GM23338 (cell line): Measurements from ENCODE around the gene NIM1K. TPM values are rescaled to one million over a fixed set of nuclear protein-coding genes. Genes with fewer than 3 reads are reported as not detected.

Experiments used
- ATAC-seq: fragments of 200-7000 bp; cut with Tn5 transposase; 3 replicates; pipeline ENCODE4 v1.9.1; 2020
- DNase-seq: peaks from one replicate; pipeline ENCODE4 v3.0.0-alpha.2; 2015; ENCODE audit warnings: low spot score
- H2AFZ ChIP-seq: fragments of 200-600 bp; sonication (generic); 2 replicates; pipeline ENCODE4 v1.8.0; 2016; ENCODE audit warnings: antibody characterized with exemption, mild to moderate bottlenecking, moderate library complexity
- H3F3A ChIP-seq: fragments of 200-600 bp; sonication (generic); replicated peaks from 2 replicates; pipeline ENCODE4 v1.8.0; 2017; ENCODE audit warnings: antibody characterized with exemption, mixed run types, low read depth
- H3K27ac ChIP-seq: fragments of 200-600 bp; sonication (generic); 2 replicates; pipeline ENCODE4 v1.6.1; 2016; ENCODE audit warnings: low read depth
- H3K27me3 ChIP-seq: fragments of 200-600 bp; sonication (generic); 2 replicates; pipeline ENCODE4 v1.8.0; 2016; ENCODE audit warnings: mild to moderate bottlenecking, mixed run types, moderate library complexity; ENCODE audit not compliant: insufficient read depth
- H3K36me3 ChIP-seq: fragments of 200-600 bp; sonication (generic); 2 replicates; pipeline ENCODE4 v1.8.0; 2016; ENCODE audit warnings: mild to moderate bottlenecking; ENCODE audit not compliant: insufficient read depth
- H3K4me1 ChIP-seq: fragments of 200-600 bp; sonication (generic); 2 replicates; pipeline ENCODE4 v1.8.0; 2016; ENCODE audit warnings: mild to moderate bottlenecking, moderate library complexity; ENCODE audit not compliant: insufficient read depth
- H3K4me2 ChIP-seq: fragments of 200-600 bp; sonication (generic); 2 replicates; pipeline ENCODE4 v1.7.1; 2017; ENCODE audit warnings: mixed run types
- H3K4me3 ChIP-seq: fragments of 200-600 bp; sonication (generic); 2 replicates; pipeline ENCODE4 v1.6.1; 2016; ENCODE audit warnings: mixed run types
- H3K79me2 ChIP-seq: fragments of 200-600 bp; sonication (generic); replicated peaks from 2 replicates; pipeline ENCODE4 v1.8.0; 2017; ENCODE audit warnings: mild to moderate bottlenecking; ENCODE audit not compliant: insufficient read depth
- H3K9me2 ChIP-seq: fragments of 200-600 bp; sonication (generic); 2 replicates; pipeline ENCODE4 v1.8.0; 2017; ENCODE audit not compliant: insufficient read depth
- H4K20me1 ChIP-seq: fragments of 200-600 bp; sonication (generic); replicated peaks from 2 replicates; pipeline ENCODE4 v1.8.0; 2017; ENCODE audit warnings: mild to moderate bottlenecking; ENCODE audit not compliant: insufficient read depth
- H3K27ac Mint-ChIP-seq: 2 replicates; pipeline ENCODE4 v1.8.0; 2020; ENCODE audit warnings: inconsistent platforms, mild to moderate bottlenecking, moderate library complexity, mixed read lengths
- H3K27me3 Mint-ChIP-seq: 3 replicates; pipeline ENCODE4 v1.8.0; 2022; ENCODE audit warnings: low read depth, mild to moderate bottlenecking, moderate library complexity, mixed read lengths, inconsistent platforms; ENCODE audit not compliant: insufficient read depth, poor library complexity
- H3K36me3 Mint-ChIP-seq: 3 replicates; pipeline ENCODE4 v1.8.0; 2021; ENCODE audit warnings: low read depth, mild to moderate bottlenecking, inconsistent platforms, moderate library complexity, mixed read lengths
- H3K4me1 Mint-ChIP-seq: 3 replicates; pipeline ENCODE4 v1.8.0; 2020; ENCODE audit warnings: mild to moderate bottlenecking, inconsistent platforms, mixed read lengths
- H3K4me3 Mint-ChIP-seq: 3 replicates; pipeline ENCODE4 v1.8.0; 2021; ENCODE audit warnings: moderate library complexity, mild to moderate bottlenecking, inconsistent platforms, mixed read lengths
- H3K9me3 Mint-ChIP-seq: 3 replicates; pipeline ENCODE4 v1.8.0; 2020; ENCODE audit warnings: moderate library complexity, mild to moderate bottlenecking, inconsistent platforms, mixed read lengths
- EZH2 ChIP-seq: fragments of 200-600 bp; sonication (generic); IDR thresholded peaks from one replicate; pipeline ENCODE4 v1.8.0; 2017; ENCODE audit warnings: antibody characterized with exemption, mild to moderate bottlenecking, low read depth; ENCODE audit not compliant: unreplicated experiment
- EZH2phosphoT487 ChIP-seq: fragments of 200-600 bp; sonication (generic); IDR thresholded peaks from one replicate; pipeline ENCODE4 v1.8.1; 2018; ENCODE audit warnings: antibody characterized with exemption; ENCODE audit not compliant: unreplicated experiment
- JUNB ChIP-seq: IDR thresholded peaks from one replicate; pipeline ENCODE4 v1.6.1; 2016; ENCODE audit warnings: antibody characterized with exemption; ENCODE audit not compliant: unreplicated experiment
- NANOG ChIP-seq: IDR thresholded peaks from 2 replicates; pipeline ENCODE4 v1.6.1; 2016; ENCODE audit warnings: antibody characterized with exemption, borderline replicate concordance
- POLR2AphosphoS5 ChIP-seq: IDR thresholded peaks from 2 replicates; pipeline ENCODE4 v1.6.1; 2016; ENCODE audit warnings: antibody characterized with exemption, low read depth
- ZNF114 ChIP-seq: fragments of 250-450 bp; sonication (Bioruptor Pico); IDR thresholded peaks from 2 replicates; pipeline ENCODE4 v1.5.0; 2020; ENCODE audit warnings: mild to moderate bottlenecking, moderate library complexity
- ZNF331 ChIP-seq: fragments of 250-450 bp; sonication (Bioruptor Pico); IDR thresholded peaks from 2 replicates; pipeline ENCODE4 v1.5.0; 2020; ENCODE audit warnings: low read depth, mild to moderate bottlenecking, moderate library complexity
- polyA plus RNA-seq: library from polyadenylated mRNA; unstranded; fragments of >200 nt; fragmentation: Nextera tagmentation; extraction: Ambion mirVana; gene quantifications from 2 replicates; pipeline ENCODE4 v1.2.1, GENCODE V29; 2016
- total RNA-seq: library from RNA; depleted of rRNA; stranded (reverse); fragments of >200 nt; shearing (Covaris generic); gene quantifications from 2 replicates; pipeline ENCODE4 v1.2.3, GENCODE V29; 2014
- TF ChIP-seq, protein P1 (sequence below): IDR thresholded peaks from one replicate; pipeline ENCODE4 v1.6.1; 2018; ENCODE audit warnings: antibody characterized with exemption; ENCODE audit not compliant: unreplicated experiment
- TF ChIP-seq, protein P2 (sequence below), 2 experiments: fragments of 200-600 bp in 1 of 2; sonication (generic) in 1 of 2; conservative IDR thresholded peaks; 2 replicates each; pipeline versions ENCODE4 v1.5.1 to v1.6.1; 2016 to 2017; ENCODE audit warnings: antibody characterized with exemption in 2 of 2, low read depth in 2 of 2, mild to moderate bottlenecking in 2 of 2, moderate library complexity in 1 of 2
- TF ChIP-seq, protein P3 (sequence below): IDR thresholded peaks from 2 replicates; pipeline ENCODE4 v1.6.1; 2016; ENCODE audit warnings: antibody characterized with exemption

The NIM1K gene
- total and polyA plus RNA-seq, 2 experiments from 2014 or later: not detected

DNA sequence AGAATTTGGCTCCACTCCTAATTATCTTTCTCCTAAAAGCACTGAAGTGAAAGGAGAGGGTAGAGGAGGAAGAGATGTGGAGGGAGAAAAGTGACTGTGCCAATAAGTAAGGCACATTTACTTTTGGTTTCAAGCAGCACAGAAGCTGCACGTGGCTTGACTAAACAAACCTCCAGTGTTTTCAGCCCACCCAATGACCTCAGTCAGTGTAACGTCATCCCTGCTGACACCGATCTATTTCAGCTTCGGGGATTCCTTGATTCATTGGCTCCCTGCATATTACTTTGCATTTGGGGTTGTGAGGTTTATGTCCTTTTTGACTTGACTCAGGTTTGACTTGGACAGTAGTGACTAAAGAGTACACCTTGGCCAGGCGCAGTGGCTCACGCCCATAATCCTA lies 35.6 kb upstream of the NIM1K start (continued):
- TF ChIP-seq, protein P1, sequence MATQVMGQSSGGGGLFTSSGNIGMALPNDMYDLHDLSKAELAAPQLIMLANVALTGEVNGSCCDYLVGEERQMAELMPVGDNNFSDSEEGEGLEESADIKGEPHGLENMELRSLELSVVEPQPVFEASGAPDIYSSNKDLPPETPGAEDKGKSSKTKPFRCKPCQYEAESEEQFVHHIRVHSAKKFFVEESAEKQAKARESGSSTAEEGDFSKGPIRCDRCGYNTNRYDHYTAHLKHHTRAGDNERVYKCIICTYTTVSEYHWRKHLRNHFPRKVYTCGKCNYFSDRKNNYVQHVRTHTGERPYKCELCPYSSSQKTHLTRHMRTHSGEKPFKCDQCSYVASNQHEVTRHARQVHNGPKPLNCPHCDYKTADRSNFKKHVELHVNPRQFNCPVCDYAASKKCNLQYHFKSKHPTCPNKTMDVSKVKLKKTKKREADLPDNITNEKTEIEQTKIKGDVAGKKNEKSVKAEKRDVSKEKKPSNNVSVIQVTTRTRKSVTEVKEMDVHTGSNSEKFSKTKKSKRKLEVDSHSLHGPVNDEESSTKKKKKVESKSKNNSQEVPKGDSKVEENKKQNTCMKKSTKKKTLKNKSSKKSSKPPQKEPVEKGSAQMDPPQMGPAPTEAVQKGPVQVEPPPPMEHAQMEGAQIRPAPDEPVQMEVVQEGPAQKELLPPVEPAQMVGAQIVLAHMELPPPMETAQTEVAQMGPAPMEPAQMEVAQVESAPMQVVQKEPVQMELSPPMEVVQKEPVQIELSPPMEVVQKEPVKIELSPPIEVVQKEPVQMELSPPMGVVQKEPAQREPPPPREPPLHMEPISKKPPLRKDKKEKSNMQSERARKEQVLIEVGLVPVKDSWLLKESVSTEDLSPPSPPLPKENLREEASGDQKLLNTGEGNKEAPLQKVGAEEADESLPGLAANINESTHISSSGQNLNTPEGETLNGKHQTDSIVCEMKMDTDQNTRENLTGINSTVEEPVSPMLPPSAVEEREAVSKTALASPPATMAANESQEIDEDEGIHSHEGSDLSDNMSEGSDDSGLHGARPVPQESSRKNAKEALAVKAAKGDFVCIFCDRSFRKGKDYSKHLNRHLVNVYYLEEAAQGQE: no peak
- no peak for TF ChIP-seq ZNF114 (CRISPR knock-in tag)
- TF ChIP-seq, protein P2, sequence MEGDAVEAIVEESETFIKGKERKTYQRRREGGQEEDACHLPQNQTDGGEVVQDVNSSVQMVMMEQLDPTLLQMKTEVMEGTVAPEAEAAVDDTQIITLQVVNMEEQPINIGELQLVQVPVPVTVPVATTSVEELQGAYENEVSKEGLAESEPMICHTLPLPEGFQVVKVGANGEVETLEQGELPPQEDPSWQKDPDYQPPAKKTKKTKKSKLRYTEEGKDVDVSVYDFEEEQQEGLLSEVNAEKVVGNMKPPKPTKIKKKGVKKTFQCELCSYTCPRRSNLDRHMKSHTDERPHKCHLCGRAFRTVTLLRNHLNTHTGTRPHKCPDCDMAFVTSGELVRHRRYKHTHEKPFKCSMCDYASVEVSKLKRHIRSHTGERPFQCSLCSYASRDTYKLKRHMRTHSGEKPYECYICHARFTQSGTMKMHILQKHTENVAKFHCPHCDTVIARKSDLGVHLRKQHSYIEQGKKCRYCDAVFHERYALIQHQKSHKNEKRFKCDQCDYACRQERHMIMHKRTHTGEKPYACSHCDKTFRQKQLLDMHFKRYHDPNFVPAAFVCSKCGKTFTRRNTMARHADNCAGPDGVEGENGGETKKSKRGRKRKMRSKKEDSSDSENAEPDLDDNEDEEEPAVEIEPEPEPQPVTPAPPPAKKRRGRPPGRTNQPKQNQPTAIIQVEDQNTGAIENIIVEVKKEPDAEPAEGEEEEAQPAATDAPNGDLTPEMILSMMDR (conservative IDR thresholded peaks at IDR 0.05; ENCODE audit: low read depth in 2 of 2): no peak

DNA sequence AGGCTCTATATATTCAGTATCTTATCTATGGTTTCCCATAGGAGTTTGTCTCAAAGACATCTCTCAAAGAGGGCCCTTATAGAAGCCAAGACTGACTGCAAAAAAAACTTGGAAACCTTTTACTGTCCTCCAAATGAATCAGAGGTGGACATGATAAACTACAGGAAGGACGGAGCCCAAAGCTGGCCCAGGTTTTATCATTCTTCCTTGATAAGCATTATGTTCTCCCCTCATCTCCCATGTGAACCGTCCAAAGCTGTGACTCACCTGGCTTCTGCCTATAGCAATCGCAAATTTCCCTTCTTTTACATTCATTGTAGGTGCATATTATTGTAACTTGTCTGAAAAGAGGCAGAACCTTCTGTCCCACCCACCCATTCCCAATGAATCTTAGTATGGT lies 35.0 kb upstream of the NIM1K start:
- H3K4me3 ChIP-seq: no peak overlapping the region
- Mint-ChIP-seq H3K9me3 (no peaks in the 10 kb centered on the region), H3K36me3 (peaks cover 42% of the 10 kb centered on the region), H3K27ac (no peak overlapping the region), H3K4me3 (no peak overlapping the region), H3K27me3 (no peaks in the 10 kb centered on the region), H3K4me1 (peaks cover 22% of the 10 kb centered on the region)
- H3F3A ChIP-seq: no peaks in the 10 kb centered on the region
- H4K20me1 ChIP-seq: peaks cover 27% of the 10 kb centered on the region
- H3K4me1 ChIP-seq: peaks cover 16% of the 10 kb centered on the region
- H3K79me2 ChIP-seq: peaks cover 32% of the 10 kb centered on the region; the same call in 1 of the 2 replicates
- ATAC-seq (no peak), DNase-seq (no peak)
- no peaks in the 10 kb centered on the region for H3K27me3 ChIP-seq
- no peak overlapping the region for H2AFZ ChIP-seq
- no peaks in the 10 kb centered on the region for H3K9me2 ChIP-seq
- H3K36me3 ChIP-seq: peaks cover 9% of the 10 kb centered on the region; the same call in 1 of the 2 replicates
- H3K4me2 ChIP-seq: peak overlapping the region; percentile 48; the same call in 1 of the 2 replicates
- TF ChIP-seq EZH2 (no peak), NANOG (no peak), ZNF114 (CRISPR knock-in tag) (no peak), ZNF331 (CRISPR knock-in tag) (no peak), POLR2AphosphoS5 (no peak)
- no peak overlapping the region for H3K27ac ChIP-seq

DNA sequence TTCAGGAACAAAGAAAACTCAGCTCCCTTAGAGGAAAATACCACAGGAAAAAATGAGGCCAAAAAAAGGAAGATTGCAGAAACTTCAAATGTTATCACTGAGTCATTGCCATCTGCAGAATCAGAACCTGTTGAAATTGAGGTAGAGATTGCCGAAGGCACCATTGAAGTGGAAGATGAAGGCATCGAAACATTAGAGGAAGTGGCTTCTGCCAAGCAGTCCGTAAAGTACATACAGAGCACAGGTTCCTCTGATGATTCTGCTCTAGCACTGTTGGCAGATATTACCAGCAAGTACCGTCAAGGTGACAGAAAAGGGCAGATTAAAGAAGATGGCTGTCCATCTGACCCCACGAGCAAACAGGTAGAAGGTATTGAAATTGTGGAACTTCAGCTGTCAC lies 30.8 kb upstream of the NIM1K start:
- H3K27ac Mint-ChIP-seq: no peak overlapping the region
- Histone ChIP-seq H3K9me2 (no peaks in the 10 kb centered on the region), H3K4me1 (peaks cover 8% of the 10 kb centered on the region), H2AFZ (no peak overlapping the region), H4K20me1 (peaks cover 12% of the 10 kb centered on the region), H3K36me3 (peaks cover 24% of the 10 kb centered on the region), H3K27me3 (no peaks in the 10 kb centered on the region), H3K79me2 (peaks cover 22% of the 10 kb centered on the region; the same call in 1 of the 2 replicates), H3K4me2 (no peak overlapping the region), H3K27ac (no peak overlapping the region), H3K4me3 (no peak overlapping the region), H3F3A (no peaks in the 10 kb centered on the region)
- no peaks in the 10 kb centered on the region for H3K9me3 Mint-ChIP-seq
- no peak for ATAC-seq
- H3K36me3 Mint-ChIP-seq: peaks cover 56% of the 10 kb centered on the region
- H3K4me3 Mint-ChIP-seq: no peak overlapping the region
- peaks cover 9% of the 10 kb centered on the region for H3K4me1 Mint-ChIP-seq
- H3K27me3 Mint-ChIP-seq: no peaks in the 10 kb centered on the region
- DNase-seq: no peak
- TF ChIP-seq, protein P3, sequence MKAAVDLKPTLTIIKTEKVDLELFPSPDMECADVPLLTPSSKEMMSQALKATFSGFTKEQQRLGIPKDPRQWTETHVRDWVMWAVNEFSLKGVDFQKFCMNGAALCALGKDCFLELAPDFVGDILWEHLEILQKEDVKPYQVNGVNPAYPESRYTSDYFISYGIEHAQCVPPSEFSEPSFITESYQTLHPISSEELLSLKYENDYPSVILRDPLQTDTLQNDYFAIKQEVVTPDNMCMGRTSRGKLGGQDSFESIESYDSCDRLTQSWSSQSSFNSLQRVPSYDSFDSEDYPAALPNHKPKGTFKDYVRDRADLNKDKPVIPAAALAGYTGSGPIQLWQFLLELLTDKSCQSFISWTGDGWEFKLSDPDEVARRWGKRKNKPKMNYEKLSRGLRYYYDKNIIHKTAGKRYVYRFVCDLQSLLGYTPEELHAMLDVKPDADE: no peak
- TF ChIP-seq, protein P1: no peak
- no peak for TF ChIP-seq POLR2AphosphoS5
- TF ChIP-seq JUNB: no peak
- TF ChIP-seq EZH2phosphoT487: no peak
- TF ChIP-seq, protein P2 (conservative IDR thresholded peaks at IDR 0.05; ENCODE audit: low read depth in 2 of 2): no peak
- TF ChIP-seq ZNF114 (CRISPR knock-in tag): no peak
